Medulla oblongata (tissue), 1 donor: Measurements from ENCODE around the gene ASH1L.
"Not testable (repeated sequence)": the region's sequence is repeated elsewhere in the genome, so short reads cannot be mapped to it uniquely, and the experiment has no call there.

ENCODE experiments used
- DNase-seq: peaks from one replicate; pipeline ENCODE4 v3.0.0-alpha.2; 2015; ENCODE audit errors: extremely low spot score

The ASH1L gene

DNA sequence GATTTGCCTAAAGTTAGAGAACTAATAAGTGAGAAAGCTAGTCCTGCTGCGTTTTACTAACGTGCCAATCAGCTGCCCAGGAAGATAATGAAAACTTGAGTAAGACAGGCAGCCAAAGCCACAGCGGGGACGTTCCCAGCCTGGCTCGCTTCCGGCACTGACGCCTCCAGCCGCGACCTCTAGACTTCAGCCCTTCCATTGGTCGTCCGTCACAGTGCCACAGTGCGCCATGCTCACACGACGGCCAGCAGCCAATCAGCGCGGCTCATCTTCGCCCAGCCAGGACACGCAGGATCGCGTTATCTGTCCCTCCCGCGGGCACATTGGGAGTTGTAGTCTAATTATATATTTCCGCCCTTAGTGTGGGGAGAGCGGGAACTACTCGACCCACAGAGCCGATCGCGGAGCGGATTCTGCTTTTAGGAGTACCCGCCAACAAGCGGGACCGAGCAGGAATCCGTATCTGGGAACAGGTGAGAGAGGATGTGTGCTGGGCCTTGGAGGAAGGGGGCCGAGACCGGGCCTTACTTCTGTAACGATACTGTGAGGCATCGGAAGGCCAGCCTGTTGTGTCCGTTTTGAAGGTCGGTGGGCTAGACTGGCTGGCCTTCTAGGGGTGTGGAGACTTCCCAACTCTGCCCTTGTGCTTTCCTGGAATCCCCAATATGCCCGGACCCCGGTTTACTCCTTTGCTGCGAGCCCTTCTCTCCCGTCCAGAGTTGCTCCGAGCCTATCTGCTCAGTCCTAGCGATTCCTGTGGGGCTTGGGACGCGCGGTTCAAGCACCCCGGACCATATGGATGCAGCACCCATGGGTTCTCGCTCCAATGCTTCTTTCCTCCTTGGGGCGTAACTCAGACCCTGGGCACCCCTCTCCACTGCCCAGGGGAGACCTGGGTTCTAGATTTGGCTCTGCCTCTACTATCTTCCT, 253.8 kb downstream of the ASH1L start, which contains the start of gene FDPS:
Gene FDPS, plus strand, starts transcription at position 374 of the 930 bp plus-strand sequence. CDS start 924 bp downstream, outside the sequence.
- peak; percentile 100 for DNase-seq

DNA sequence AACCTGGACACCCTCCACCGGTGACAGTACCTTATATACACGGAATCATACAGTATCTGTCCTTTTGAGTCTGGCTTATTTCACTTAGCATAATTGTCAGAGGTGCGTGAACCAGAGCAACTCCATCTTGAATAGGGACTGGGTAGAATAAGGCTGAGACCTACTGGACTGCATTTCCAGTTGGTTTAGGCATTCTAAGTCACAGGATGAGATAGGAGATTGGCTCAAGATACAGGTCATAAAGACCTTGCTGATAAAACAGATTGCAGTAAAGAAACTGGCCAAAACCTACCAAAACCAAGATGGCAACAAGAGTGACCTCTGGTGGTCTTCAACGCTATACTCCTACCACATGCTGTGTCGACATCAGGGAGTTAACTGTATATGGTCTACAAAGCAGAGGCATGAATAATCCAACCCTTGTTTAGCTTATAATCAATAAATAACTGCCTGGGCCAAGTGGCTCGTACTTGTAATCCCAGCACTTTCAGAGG, 255.3 kb downstream of the ASH1L start:
- peak; percentile 21 for DNase-seq

- no peak for DNase-seq
Observed at GRCh38 chr1:155305881-155306391, 256.7 kb downstream of the ASH1L start.

- no peak for DNase-seq
Observed at GRCh38 chr1:155304558-155305063, 258.0 kb downstream of the ASH1L start.

GRCh38 chr1:155301342-155301841, 261.2 kb downstream of the ASH1L start, which contains the start of gene PKLR:
PKLR (minus strand) TSS chr1:155301438; CDS start chr1:155301395, 43 bp downstream.
- no peak for DNase-seq

GRCh38 chr1:155300553-155301329, 261.9 kb downstream of the ASH1L start:
- DNase-seq = no peak

- DNase-seq = no peak
Observed at GRCh38 chr1:155300024-155300423, 262.6 kb downstream of the ASH1L start.

DNA sequence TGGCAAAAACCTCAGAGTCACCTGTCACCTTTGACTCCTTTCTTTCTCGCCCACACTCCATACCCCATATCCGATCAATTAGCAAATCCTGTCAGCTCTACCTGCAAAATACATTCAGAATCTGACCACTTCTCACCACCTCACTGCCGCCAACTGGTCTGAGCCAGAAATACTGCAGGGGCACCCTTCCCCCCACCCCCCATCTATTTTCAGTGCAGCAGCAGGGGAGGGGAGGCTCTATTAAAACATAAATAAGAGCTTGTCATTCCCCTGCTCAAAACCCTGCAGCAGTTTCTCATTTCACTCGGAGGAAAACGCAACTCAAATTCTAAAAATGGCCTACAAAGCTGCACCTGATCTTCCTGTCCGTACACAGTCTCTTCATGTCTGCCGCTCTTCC, 265.2 kb downstream of the ASH1L start:
- DNase-seq = no peak

GRCh38 chr1:155296661-155297060, 265.9 kb downstream of the ASH1L start:
- DNase-seq = no peak

- DNase-seq = no peak
Observed at GRCh38 chr1:155295942-155296267, 266.7 kb downstream of the ASH1L start.

DNA sequence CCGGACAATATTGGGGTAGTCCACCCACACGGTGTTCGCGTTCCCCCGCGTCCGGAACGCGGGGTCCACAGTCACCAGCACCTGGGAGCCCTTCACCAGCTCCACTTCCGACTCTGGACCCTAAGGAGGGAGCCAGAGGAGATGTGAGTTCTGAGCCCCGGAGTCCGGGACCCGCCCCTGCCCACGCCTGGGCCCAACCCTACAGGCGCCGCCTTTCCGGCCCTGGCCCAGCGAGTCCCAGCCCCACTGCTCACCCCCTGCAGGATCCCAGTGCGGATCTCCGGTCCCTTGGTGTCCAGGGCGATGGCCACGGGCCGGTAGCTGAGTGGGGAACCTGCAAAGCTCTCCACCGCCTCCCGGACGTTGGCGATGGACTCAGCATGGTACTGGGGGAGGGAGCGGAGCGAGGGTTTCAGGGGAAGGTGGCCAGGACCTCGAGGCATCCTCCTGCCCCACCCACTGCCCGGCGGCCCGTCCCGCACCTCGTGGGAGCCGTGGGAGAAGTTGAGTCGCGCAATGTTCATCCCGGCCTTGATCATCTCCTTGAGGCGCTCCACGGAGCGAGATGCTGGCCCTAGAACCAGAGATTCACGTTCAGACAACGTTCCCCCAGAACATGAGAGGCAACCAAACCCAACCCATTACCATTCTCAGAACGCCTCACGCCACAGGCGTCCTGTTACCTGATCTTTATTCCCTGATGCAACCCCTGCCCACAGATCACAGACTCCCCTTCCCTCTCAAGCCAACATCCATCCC, 267.2 kb downstream of the ASH1L start:
- DNase-seq = no peak

GRCh38 chr1:155294520-155295182, 268.0 kb downstream of the ASH1L start:
- no peak for DNase-seq

DNA sequence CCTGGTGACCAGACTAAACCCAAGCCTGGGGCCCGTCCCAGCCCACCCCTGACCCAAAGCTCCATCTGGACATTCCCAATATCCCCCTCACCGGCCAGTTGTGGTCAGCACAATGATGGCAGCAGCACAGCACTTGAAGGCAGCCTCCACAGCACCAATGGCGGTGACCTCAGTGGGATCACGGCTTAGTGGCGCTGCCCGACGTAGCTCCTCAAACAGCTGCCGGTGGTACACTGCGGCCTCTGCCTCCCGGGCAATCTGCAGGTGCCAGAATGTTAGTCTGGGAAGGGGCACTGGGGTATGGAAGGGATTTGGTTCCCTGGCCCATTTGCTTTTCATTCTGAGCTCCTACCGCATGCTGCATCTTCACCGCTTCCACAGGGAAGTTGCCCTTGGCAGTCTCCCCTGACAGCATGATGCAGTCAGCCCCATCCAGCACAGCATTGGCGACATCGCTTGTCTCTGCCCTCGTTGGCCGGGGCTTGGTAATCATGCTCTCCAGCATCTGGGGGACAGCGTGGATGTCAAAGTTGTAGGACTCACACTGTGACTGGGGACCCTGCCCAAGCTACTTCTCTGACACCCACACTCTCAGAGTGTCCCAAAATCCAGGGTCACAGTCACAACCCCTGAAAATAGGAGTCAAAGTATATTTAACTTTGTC, 269.4 kb downstream of the ASH1L start:
- DNase-seq = no peak

DNA sequence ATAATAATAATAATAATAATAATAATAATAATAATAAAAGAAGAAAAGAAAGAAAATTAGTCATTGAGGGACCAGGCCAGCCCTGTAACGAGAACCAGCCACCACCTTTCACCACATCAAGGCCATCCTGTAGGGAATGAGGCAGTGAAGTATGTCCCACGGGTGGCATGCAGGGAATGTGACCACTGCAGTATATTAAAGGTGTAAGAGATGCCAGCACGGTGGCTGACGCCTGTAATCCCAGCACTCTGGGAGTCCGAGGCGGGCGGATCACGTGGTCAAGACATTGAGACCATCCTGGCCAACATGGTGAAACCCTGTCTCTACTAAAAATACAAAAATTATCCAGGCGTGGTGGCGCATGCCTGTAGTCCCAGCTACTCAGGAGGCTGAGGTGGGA, 271.6 kb downstream of the ASH1L start:
- DNase-seq = not testable (repeated sequence)

GRCh38 chr1:155287987-155288543, 274.5 kb downstream of the ASH1L start:
- no peak for DNase-seq

DNA sequence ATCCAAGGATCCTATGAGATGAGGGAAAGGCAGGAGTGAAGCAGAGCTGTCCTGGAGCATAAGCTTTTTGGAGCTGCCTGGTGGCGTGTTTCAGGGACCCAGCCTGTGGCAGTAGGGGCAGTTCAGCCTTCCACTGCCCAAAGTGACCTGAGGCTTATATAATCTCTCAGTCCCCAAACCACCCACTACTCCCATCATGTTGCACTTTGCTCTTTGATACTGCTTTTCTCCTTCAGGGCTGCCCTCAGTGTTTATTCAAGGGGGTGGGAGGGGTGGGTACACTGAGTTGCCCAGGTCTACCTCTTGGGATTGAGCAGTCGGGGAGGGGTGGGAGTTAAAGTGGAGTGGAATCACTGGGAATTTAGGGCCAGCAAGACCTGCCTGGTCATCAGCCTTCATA, 276.1 kb downstream of the ASH1L start:
- DNase-seq = no peak

DNA sequence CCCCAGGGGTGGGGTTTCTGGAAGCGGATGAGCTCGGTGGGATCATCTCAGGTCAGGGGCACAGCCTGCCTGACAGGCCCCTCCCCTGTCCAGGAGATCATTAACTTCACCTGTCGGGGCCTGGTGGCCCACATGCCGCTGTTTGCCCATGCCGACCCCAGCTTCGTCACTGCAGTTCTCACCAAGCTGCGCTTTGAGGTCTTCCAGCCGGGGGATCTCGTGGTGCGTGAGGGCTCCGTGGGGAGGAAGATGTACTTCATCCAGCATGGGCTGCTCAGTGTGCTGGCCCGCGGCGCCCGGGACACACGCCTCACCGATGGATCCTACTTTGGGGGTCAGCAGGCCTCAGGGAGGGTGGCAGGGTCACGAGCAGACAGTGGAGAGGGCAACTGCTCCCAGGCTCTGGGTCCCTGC, 277.0 kb downstream of the ASH1L start:
- DNase-seq = no peak
